Activated B cell treated with CpG ODN at 0.5 μM for 24 hours (primary cell): ENCODE data around the gene RHEBL1. TPM values are rescaled to one million over a fixed set of nuclear protein-coding genes. Genes with fewer than 3 reads are reported as not detected.
A peak's percentile ranks its signal among the peaks of the same experiment; 100 is the strongest.

Source experiments
- ATAC-seq: fragments of 200-7000 bp; cut with Tn5 transposase; one replicate; pipeline ENCODE4 v1.10.0; 2021; ENCODE audit warnings: low read depth, mild to moderate bottlenecking, moderate library complexity
- CTCF ChIA-PET: fragments of 350-600 bp; sonication (Branson Sonifier 250); formaldehyde crosslinking; loops from one replicate; lab custom pipeline; 2021; ENCODE audit warnings: antibody characterized with exemption; lab: Charles Lee
- POLR2A ChIA-PET: fragments of 350-600 bp; sonication (Branson Sonifier 250); formaldehyde crosslinking; loops from one replicate; lab custom pipeline; 2021; ENCODE audit warnings: antibody characterized with exemption; lab: Charles Lee
- DNase-seq: peaks from one replicate; pipeline ENCODE4 v3.0.0; 2022
- H3K27ac Mint-ChIP-seq: one replicate; pipeline ENCODE4 v1.8.0; 2020; ENCODE audit warnings: mixed read lengths
- H3K27me3 Mint-ChIP-seq: one replicate; pipeline ENCODE4 v1.8.0; 2021; ENCODE audit warnings: mixed read lengths
- H3K36me3 Mint-ChIP-seq: one replicate; pipeline ENCODE4 v1.8.0; 2021; ENCODE audit warnings: low read depth, mixed read lengths
- H3K4me1 Mint-ChIP-seq: one replicate; pipeline ENCODE4 v1.8.0; 2021; ENCODE audit warnings: mixed read lengths
- H3K4me3 Mint-ChIP-seq: one replicate; pipeline ENCODE4 v1.8.0; 2020; ENCODE audit warnings: mild to moderate bottlenecking, mixed read lengths
- H3K9me3 Mint-ChIP-seq: one replicate; pipeline ENCODE4 v1.8.0; 2020; ENCODE audit warnings: mixed read lengths
- intact Hi-C: fragments of 100-400 bp; cut with micrococcal nuclease; formaldehyde crosslinking; loops from one replicate; pipeline ENCODE4 v1.15.1; 2024
- total RNA-seq: library from RNA; stranded (reverse); gene quantifications from 2 replicates; pipeline ENCODE4 v1.2.3, GENCODE V29; 2022
- TF ChIP-seq, protein P1 (sequence below): fragments of 200-600 bp; IDR thresholded peaks from one replicate; pipeline ENCODE4 v1.8.0; 2022; ENCODE audit warnings: antibody characterized with exemption, mild to moderate bottlenecking

RHEBL1 gene
- total RNA-seq, 1 donor from 2014 or later, result 3.2 TPM

DNA sequence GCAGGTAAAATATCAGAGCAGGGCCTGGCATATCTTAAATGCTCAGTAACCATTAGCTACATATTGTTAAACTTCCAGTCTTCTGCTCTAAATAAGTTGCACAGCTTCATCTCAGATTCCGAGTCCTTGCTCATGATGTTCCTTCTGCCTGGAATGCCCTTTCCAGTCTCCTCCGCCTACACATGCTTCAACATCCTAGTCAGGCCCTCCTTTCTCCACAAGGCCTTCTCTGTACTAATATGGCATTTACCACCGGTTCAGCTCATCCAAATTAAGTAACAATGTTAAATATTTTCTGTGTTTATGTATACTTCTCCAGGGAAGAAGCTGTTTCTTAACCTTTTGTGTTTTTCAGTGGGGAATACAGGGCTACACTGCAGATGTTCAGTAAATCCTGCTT is 16.3 kb upstream of the RHEBL1 start:
- intact Hi-C loops, result no loop called here
- ATAC-seq (no peak), DNase-seq (no peak)
- H3K27ac Mint-ChIP-seq, result no peak overlapping the region
- peaks cover 26% of the 10 kb centered on the region for H3K4me1 Mint-ChIP-seq
- no peaks in the 10 kb centered on the region for H3K9me3 Mint-ChIP-seq
- no peak overlapping the region for H3K4me3 Mint-ChIP-seq
- no peaks in the 10 kb centered on the region for H3K36me3 Mint-ChIP-seq
- TF ChIP-seq, protein P1, sequence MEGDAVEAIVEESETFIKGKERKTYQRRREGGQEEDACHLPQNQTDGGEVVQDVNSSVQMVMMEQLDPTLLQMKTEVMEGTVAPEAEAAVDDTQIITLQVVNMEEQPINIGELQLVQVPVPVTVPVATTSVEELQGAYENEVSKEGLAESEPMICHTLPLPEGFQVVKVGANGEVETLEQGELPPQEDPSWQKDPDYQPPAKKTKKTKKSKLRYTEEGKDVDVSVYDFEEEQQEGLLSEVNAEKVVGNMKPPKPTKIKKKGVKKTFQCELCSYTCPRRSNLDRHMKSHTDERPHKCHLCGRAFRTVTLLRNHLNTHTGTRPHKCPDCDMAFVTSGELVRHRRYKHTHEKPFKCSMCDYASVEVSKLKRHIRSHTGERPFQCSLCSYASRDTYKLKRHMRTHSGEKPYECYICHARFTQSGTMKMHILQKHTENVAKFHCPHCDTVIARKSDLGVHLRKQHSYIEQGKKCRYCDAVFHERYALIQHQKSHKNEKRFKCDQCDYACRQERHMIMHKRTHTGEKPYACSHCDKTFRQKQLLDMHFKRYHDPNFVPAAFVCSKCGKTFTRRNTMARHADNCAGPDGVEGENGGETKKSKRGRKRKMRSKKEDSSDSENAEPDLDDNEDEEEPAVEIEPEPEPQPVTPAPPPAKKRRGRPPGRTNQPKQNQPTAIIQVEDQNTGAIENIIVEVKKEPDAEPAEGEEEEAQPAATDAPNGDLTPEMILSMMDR, result no peak
- peaks cover 25% of the 10 kb centered on the region for H3K27me3 Mint-ChIP-seq
- POLR2A ChIA-PET, result interaction anchor here (0.6 to 5.0 kb wide), 2 partner anchors 27 to 45 kb away, joined by 5 to 44 read pairs; partner anchors contain the start of gene TUBA1B
- CTCF ChIA-PET, result interaction anchor here (0.9 to 4.8 kb wide), 6 partner anchors 12 to 99 kb away, joined by 3 to 53 read pairs (median 20); partner anchors contain the start of genes RHEBL1 and TUBA1B

DNA sequence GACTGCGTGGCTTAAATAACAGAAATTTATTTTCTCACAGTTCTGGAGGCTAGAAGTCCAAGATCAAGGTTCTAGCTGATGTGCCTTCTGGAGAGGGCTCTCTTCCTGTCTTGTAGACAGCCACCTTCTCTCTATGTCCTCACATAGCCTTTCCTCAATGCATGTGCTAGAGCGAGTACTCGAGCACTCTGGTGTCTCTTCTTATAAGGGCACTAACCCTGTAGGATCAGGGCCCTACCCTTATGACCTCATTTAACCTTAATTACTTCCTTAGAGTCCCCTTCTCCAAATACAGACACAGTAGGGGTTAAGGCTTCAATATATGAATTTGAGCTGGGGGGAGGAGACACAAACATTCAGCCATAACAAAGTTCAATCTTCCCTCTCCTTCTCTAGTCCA is 14.7 kb upstream of the RHEBL1 start:
- Mint-ChIP-seq H3K27me3 (peaks cover 11% of the 10 kb centered on the region), H3K4me1 (peaks cover 13% of the 10 kb centered on the region), H3K9me3 (no peaks in the 10 kb centered on the region), H3K27ac (no peak overlapping the region), H3K4me3 (no peak overlapping the region), H3K36me3 (no peaks in the 10 kb centered on the region)
- DNase-seq, result no peak
- TF ChIP-seq, protein P1, result no peak
- ChIA-PET CTCF (interaction anchor here (1.0 to 1.8 kb wide), 2 partner anchors 20 to 21 kb away, joined by 3 to 7 read pairs; no protein-coding TSS in a partner anchor), POLR2A (interaction anchor here (0.8 to 1.2 kb wide), 2 partner anchors 15 to 65 kb away, joined by 3 to 4 read pairs; partner anchors contain the start of gene RHEBL1)
- intact Hi-C loops, result no loop called here
- no peak for ATAC-seq

DNA sequence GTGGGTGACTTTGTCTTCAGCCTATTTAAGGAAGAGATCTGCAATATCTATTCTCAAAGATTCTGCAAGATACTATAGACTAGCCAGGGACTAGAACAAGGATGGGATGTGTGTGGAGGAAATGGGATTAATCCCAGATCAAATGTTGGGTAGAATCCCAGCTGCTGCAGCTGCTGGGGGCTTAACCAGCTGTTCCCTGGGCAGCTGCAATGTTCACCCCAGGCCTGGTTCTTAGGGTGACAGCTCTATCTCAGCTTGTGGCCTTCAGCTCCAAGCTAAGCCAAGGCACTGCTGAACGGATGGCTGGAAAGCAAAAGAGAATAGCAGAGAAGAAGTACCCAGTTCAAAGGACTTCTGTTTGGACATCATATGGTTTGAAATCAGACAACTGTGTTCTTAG is 10.0 kb upstream of the RHEBL1 start:
- CTCF ChIA-PET, result interaction anchor here (2.3 kb wide), 1 partner anchor 9 kb away, joined by 9 read pairs; no protein-coding TSS in a partner anchor

DNA sequence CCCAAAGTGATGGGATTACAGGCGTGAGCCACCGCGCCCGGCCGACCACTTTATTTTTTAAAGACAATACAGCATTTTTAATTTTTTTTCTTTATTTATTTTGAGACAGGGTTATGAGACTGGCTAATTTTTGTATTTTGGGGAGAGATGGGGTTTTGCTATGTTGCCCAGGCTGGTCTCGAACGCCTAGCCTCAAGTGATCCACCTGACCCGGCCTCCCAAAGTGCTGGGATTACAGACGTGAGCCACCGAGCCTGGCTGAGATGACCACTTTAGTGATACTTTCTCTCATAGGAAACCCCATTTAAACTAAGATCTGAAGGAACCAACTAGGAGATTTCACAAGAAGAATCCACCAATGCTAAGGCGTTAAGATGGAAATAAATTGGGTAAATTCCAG is 1.2 kb upstream of the RHEBL1 start:
- H3K36me3 Mint-ChIP-seq, result peaks cover 4% of the 10 kb centered on the region
- intact Hi-C loops, result loop anchor here (1.0 to 2.0 kb wide), 6 partner anchors 11 to 59 kb away; partner anchors contain the start of genes KMT2D, LMBR1L and PRKAG1
- no peaks in the 10 kb centered on the region for H3K9me3 Mint-ChIP-seq
- H3K27me3 Mint-ChIP-seq, result no peaks in the 10 kb centered on the region
- ATAC-seq (no peak), DNase-seq (no peak)
- no peak overlapping the region for H3K4me3 Mint-ChIP-seq
- H3K27ac Mint-ChIP-seq, result no peak overlapping the region
- TF ChIP-seq, protein P1, result no peak
- ChIA-PET CTCF (interaction anchor here (1.0 kb wide), 1 partner anchor 17 kb away, joined by 3 read pairs; no protein-coding TSS in a partner anchor), POLR2A (interaction anchor here (0.7 kb wide), 1 partner anchor 28 kb away, joined by 3 read pairs; no protein-coding TSS in a partner anchor)
- H3K4me1 Mint-ChIP-seq, result peaks cover 15% of the 10 kb centered on the region

More for the DNA sequence above, 10.0 kb upstream of the RHEBL1 start:
- no peak for DNase-seq
- no peak for ATAC-seq
- intact Hi-C loops, result no loop called here
- Mint-ChIP-seq H3K4me1 (no peaks in the 10 kb centered on the region), H3K36me3 (no peaks in the 10 kb centered on the region), H3K9me3 (no peaks in the 10 kb centered on the region), H3K27ac (no peak overlapping the region), H3K4me3 (no peak overlapping the region), H3K27me3 (peaks cover 2% of the 10 kb centered on the region)
- TF ChIP-seq, protein P1, result no peak
- POLR2A ChIA-PET, result interaction anchor here (0.6 to 0.8 kb wide), 2 partner anchors 31 to 83 kb away, joined by 3 read pairs; partner anchors contain the start of gene LMBR1L

DNA sequence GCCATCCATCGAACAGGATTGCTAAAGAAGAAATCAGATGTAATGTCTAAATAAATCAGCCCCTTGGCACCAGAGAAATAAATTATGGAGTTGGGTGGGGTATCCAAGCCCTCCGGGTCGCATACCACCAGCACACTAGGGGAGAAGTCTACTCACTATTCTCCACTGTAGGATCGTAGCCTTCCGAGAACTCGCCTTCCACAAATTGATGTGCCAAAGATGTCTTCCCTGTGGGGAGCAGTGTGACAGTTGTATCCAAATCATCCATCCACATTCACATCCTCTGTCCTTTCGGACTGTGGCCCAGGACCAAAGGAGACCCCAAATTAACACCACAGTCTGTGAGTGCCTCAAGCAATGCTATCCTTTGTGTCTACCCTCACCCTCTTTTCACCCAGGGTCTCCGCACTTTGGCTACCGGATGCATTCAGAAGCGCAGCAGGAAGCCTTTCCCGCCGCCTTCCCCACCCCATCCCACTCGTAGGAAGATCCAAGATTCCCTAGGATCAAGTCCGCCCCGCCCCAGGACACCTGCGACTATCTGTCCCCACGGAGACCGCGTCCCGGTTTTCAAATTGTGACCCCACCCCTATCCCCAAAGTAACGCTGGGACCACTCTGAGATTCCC is 786 bp downstream of the RHEBL1 start:
- CTCF ChIA-PET, result interaction anchor here (1.0 to 1.5 kb wide), 6 partner anchors 20 to 166 kb away, joined by 3 to 19 read pairs (median 6); partner anchors contain the start of genes DHH and TUBA1B
- intact Hi-C loops, result loop anchor here (1.0 to 10.0 kb wide), 2 partner anchors 165 to 276 kb away; partner anchors contain the start of gene DNAJC22
- Mint-ChIP-seq H3K4me3 (peak overlapping the region; percentile 99), H3K4me1 (peaks cover 17% of the 10 kb centered on the region), H3K27ac (peak overlapping the region; percentile 93), H3K36me3 (peaks cover 7% of the 10 kb centered on the region), H3K9me3 (no peaks in the 10 kb centered on the region), H3K27me3 (no peaks in the 10 kb centered on the region)
- POLR2A ChIA-PET, result interaction anchor here (0.9 to 1.5 kb wide), 12 partner anchors 9 to 298 kb away, joined by 3 to 34 read pairs (median 4); partner anchors contain the start of genes KMT2D, LMBR1L, SPATS2 and TUBA1A
- TF ChIP-seq, protein P1, result no peak
- ATAC-seq, result no peak
- DNase-seq, result no peak
